Measurements from ENCODE around the gene ZNF592.

- no peak for TF ChIP-seq SIX5 (IDR thresholded peaks at IDR 0.05; ENCODE audit: borderline replicate concordance in 1 of 2, insufficient read depth in 1 of 2, low read depth in 1 of 2, low read length in 2 of 2)
- no peak for TF ChIP-seq TAF15 (IDR thresholded peaks at IDR 0.05; ENCODE audit: low read depth, low read length)
- no peak for TF ChIP-seq CEBPB (tag; IDR thresholded peaks at IDR 0.05)
- TF ChIP-seq NCOA1 (IDR thresholded peaks at IDR 0.05; ENCODE audit: low read depth) = no peak
- no peak for TF ChIP-seq EZH2 (IDR thresholded peaks at IDR 0.05; ENCODE audit: borderline replicate concordance, low read depth, low read length)
These were observed 84.2 kb downstream of the ZNF592 start for GRCh38 chr15:84832448-84833040.

Data from K562 (cell line).